HG03457 (cell line): ENCODE measurements around the gene RRAD.
"Not testable (repeated sequence)": the region's sequence is repeated elsewhere in the genome, so short reads cannot be mapped to it uniquely, and the experiment has no call there.

Experiments
- ATAC-seq: cut with Tn5 transposase; IDR thresholded peaks from one replicate; pipeline ENCODE4 v1.9.1; 2021; ENCODE audit warnings: moderate number of reproducible peaks; ENCODE audit not compliant: unreplicated experiment

Gene RRAD, protein sequence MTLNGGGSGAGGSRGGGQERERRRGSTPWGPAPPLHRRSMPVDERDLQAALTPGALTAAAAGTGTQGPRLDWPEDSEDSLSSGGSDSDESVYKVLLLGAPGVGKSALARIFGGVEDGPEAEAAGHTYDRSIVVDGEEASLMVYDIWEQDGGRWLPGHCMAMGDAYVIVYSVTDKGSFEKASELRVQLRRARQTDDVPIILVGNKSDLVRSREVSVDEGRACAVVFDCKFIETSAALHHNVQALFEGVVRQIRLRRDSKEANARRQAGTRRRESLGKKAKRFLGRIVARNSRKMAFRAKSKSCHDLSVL

DNA sequence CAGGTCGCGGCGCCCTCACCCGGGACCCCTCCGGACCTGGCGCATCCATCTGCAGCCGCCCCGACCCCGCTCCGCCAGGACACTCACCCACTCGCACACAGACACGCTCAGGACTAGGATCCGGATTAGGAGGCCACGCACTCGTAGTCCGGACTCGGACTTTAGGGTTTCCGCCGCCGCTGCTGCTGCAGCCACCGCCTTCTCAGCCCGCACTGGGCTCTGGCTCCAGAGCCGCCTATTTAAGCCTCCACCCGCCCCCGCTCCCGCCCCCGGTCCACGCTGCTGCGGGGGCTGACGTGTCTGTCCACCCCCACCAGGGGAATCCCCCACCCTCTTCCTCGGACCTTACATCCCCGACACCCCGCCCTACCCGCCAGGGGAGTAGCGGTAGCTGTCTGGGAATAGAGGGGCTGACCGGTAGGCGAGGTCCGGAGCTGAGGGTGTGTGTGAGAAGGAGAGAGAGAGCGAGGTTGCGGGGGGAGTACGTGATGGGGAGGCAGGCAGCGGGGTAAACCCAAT is at the start of gene RRAD:
RRAD (minus strand) TSS at position 214 of the 519 bp plus-strand sequence. CDS start 356 bp downstream, outside the sequence.
- no peak for ATAC-seq

DNA sequence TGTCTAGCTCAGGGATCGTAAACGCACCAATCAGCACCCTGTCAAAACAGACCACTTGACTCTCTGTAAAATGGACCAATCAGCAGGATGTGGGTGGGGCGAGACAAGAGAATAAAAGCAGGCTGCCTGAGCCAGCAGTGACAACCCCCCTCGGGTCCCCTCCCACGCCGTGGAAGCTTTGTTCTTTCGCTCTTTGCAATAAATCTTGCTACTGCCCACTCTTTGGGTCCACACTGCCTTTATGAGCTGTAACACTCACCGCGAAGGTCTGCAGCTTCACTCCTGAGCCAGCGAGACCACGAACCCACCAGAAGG is 49.6 kb upstream of the RRAD start:
- not testable (repeated sequence) for ATAC-seq

DNA sequence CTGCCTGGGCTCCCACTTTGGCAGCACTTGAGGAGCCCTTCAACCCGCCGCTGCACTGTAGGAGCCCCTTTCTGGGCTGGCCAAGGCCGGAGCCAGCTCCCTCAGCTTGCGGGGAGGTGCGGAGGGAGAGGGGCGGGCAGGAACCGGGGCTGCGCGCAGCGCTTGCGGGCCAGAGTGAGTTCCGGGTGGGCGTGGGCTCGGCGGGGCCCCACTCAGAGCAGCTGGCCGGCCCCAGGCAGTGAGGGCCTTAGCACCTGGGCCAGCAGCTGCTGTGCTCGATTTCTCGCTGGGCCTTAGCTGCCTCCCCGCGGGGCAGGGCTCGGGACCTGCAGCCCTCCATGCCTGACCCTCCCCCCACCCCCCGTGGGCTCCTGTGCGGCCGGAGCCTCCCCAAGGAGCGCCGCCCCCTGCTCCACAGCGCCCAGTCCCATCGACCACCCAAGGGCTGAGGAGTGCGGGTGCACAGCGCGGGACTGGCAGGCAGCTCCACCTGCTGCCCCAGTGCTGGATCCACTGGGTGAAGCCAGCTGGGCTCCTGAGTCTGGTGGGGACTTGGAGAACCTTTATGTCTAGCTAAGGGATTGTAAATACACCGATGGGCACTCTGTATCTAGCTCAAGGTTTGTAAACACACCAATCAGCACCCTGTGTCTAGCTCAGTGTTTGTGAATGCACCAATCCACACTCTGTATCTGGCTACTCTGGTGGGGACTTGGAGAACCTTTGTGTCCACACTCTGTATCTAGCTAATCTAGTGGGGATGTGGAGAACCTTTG is 49.0 kb upstream of the RRAD start:
- ATAC-seq: not testable (repeated sequence)

DNA sequence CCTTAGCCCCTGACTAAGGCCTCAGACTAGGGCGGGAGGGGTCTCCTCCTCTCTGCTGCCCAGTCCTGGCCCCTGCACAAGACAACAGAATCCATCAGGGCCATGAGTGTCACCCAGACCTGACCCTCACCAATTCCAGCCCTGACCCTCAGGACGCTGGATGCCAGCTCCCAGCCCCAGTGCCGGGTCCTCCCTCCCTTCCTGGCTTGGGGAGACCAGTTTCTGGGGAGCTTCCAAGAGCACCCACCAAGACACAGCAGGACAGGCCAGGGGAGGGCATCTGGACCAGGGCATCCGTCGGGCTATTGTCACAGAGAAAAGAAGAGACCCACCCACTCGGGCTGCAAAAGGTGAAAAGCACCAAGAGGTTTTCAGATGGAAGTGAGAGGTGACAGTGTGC is 48.4 kb upstream of the RRAD start:
- no peak for ATAC-seq

DNA sequence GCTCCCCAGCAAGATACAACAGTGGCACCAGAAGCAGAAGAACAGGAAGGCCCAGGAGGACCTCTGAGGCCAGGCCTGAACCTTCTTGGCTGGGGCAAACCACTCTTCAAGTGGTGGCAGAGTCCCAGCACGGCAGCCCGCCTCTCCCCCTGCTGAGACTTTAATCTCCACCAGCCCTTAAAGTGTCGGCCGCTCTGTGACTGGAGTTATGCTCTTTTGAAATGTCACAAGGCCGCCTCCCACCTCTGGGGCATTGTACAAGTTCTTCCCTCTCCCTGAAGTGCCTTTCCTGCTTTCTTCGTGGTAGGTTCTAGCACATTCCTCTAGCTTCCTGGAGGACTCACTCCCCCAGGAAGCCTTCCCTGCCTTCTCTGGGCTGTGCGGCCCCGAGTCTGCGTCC is 47.6 kb upstream of the RRAD start:
- ATAC-seq: no peak

DNA sequence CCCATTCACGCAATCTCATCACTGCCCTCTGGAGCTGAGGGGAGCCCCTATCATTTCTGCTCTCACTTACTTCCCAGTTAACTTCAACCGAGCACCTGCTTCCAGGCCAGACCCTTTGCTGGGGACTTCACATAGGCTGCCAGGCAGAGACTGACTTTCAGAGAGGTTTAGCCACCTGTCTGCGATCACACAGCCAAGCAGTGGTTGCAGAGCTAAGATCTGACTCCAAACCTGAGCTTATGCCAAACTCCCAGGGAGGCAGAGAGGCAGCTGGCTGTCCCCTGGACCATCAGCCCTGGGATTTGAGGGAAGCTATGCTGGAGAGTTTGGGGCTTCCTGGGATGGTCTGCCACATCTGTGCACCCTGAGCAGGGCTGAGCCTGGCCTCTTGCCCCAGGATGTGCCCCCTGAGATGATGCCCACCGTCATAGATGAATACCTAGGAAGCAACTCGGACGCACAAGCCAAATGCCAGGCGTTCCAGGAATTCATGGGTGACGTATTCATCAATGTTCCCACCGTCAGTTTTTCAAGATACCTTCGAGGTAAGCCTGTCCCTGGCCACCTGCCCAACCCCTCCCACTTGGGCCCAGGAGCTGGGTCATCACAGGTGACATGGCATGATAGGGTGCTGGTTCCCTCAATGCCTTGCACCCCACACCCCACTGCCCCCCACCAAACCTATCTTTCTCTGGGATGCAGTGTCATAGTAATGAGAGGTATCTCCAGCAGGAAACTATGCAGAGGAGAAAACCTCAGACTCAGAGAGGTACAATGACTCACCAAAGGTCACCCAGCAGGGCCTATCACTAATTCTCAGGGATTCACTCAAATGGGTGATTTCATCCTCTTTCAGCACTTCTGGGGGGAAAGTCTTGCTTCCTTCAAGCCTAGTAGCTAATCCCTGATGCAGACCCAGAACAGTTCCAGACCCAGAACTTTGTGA is 45.7 kb upstream of the RRAD start:
- no peak for ATAC-seq

DNA sequence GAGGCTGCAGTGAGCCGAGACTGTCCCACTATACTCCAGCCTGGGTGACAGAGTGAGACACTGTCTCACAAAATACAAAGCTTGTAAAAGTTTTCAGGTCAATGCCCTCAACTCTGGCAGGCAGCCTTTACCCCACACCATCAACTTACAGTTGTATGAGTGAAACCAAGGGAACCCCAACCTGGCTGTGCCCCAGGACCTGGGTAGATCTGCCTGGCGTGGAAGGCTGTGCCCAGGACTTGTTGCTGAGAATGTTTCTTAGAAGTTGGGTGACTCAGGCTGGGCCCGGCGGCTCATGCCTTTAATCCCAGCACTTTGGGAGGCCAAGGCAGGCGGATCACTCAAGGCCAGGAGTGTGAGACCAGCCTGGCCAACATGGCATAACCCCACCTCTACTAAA is 43.5 kb upstream of the RRAD start:
- ATAC-seq: no peak

DNA sequence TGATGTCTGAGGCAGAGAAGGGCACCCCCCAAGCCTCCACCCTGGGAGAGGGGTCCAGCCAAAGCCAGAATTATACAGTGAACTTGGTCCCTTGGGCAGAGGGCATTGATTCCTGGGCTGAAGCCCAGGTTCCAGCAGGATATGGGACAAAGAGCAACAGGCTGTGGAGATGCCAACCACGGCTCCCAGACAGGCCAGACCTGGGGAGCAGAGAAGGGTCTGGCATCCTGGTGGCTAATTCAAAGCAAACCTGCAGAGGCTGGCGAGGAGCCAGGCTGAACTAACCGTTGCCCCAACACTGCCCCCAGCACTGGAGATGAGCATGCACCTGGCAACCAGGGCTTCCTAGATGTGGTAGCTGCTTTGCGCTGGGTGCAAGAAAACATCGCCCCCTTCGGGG is 38.7 kb upstream of the RRAD start:
- no peak for ATAC-seq

DNA sequence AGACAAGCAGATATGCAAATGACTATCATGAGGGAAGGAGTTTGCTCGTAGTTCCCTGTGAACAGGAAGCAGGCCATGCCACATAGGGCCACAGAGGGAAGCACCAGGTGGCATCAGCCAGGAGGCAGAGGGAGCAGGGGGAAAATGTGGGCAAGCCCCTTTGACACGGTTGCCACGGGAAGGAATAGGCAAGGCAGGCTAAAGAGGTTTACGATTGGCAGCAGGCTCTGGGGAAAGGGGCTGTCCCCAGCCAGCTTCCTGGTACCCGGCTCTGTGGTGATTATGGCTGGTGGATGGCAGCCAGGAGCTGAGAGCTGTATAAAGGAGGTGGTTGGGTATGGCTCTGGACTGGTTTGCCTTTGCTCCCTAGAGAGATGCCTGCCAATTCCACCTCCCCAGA is 36.6 kb upstream of the RRAD start:
- ATAC-seq: no peak

DNA sequence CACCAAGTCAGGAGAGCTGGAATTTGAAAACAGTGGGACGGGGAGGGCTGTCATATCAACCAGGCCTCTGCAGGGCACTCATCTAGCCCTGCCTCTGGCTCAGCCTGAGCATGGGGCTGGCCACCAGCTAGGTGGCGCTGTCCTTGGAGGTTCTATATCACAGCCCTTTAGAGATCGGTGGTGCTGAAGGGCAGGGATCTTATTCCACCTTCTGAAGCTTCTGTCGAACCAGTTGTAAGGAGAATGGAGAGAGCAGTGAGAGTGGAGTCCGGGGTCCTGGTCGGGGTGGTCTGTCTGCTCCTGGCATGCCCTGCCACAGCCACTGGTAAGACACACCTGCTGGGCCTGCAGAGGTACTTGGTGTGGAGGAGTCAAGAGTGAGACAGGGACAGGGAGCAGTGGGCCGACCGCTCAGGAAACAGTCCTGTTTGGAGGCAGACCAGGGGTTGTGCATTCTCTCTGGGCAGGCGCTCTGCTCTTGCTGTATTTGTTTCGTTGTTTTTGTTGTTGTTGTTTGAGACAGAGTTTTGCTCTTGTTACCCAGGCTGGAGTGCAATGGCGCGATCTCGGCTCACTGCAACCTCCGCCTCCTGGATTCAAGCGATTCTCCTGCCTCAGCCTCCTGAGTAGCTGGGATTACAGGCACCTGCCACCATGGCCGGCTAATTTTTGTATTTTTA is 35.9 kb upstream of the RRAD start, which contains the start of gene CES3:
CES3 (plus strand) TSS at position 202 of the 680 bp plus-strand sequence; CDS start at position 244, 42 bp downstream.
- peak; percentile 63 for ATAC-seq

DNA sequence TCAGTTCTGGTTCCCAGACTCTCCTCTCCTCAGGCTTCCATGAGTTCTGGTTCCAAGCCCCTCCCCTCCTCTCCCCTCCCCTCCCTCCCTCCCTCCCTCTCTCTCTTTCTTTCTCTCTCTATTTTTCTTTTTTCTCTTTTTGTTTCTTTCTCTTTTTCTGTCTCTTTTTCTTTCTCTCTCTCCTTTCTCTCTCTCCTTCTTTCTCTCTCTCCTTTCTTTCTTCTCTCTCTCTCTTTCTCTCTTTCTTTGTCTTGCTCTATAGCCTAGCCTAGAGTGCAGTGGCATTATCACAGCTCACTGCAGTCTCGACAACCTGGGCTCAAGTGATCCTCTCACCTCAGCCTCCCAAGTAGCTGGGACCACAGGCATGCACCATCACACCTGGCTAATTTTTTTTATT is 34.9 kb upstream of the RRAD start:
- ATAC-seq: no peak

DNA sequence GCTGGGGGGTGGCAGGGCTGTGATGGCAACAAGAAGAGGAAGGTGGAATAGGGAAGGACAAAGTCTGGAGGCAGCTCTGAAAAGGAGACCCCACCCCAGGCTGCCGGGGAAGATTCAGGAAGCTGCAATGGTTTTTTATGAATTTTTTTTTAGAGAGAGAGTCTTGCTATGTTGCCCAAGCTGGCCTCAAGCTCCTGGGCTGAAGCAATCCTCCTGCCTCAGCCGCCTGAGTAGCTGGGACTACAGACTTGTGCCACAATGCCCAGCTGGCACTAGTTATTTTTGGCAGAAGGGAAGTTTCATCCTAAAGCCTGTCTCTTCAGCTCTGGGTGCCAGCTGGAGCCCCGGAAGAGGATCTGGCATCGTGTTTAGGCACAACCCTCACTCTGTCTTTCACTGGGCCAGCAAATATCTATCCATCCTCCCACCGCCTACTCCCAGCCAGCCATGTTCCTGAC is 34.4 kb upstream of the RRAD start:
- ATAC-seq: no peak

DNA sequence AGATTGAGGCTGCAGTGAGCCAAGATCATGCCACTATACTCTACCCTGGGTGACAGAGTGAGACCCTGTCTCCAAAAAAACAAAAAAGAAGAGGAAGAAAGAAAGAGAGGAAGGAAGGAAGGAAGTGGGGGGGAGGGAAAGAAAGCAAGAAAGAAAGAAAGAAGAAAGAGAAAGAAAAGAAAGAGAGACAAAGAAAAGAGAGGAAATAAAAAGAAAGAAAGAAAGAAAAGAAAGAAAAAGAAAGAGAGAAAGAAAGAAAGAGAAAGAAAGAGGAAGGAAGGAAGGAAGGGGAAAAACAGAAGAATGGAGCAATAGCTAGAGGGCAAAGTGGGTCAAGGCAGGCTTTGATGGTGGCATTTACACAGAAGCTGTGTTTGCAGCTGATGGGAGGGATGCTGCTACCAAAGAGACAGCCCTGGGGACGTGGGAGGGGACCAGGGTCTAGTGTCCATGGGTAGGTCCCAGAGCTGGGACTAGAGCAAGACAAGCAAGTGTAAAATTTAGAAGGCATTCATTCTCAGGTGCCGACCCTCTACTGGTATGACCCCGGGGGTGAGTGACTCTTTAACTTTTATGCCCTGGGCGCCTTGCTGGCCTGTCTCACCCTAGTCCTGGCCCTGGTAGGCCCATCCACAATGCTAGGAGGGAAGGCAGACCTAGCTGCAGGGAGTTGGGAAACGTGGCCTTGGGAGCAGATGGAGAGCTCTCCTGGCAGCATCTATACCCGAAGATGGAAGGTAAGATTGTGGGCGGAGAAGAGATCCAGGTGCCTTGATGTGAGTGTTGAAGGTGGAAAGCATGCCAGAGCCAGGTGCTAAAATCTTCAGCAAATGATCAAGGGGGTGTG is 33.7 kb upstream of the RRAD start:
- no peak for ATAC-seq

DNA sequence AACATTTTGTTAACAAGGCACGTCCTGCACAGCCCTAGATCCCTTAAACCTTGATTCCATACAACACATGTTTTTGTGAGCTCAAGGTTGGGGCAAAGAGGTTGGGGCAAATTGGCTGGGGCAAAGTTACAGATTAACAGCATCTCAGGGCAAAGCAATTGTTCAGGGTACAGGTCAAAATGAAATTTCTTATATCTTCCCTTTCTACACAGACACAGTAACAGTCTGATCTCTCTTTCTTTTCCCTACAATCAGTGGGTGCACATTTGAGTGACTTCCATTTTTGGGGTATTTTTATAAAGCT is 30.8 kb upstream of the RRAD start:
- ATAC-seq: not testable (repeated sequence)

DNA sequence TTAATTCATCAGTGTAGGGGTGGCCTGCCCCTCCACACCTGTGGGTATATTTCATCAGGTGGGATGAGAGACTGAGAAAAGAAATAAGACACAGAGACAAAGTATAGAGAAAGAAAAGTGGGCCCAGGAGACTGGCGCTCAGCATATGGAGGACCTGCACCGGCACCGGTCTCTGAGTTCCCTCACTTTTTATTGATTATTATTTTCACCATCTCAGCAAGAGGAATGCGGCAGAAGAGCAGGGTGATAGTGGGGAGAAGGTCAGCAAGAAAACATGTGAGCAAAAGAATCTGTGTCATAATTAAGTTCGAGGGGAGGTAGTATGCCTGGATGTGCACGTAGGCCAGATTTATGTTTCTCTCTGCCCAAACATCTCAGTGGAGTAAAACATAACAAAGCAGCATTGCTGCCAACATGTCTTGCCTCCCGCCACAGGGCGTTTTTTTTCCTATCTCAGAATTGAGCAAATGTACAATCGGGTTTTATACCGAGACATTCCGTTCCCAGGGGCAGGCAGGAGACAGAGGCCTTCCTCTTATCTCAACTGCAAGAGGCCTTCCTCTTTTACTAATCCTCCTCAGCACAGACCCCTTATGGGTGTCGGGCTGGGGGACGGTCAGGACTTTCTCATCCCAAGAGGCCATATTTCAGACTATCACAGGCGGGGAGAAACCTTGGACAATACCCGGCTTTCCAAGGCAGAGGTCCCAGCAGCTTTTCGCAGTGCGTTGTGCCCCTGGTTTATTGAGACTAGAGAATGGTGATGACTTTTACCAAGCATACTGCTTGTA is 30.2 kb upstream of the RRAD start:
- not testable (repeated sequence) for ATAC-seq

DNA sequence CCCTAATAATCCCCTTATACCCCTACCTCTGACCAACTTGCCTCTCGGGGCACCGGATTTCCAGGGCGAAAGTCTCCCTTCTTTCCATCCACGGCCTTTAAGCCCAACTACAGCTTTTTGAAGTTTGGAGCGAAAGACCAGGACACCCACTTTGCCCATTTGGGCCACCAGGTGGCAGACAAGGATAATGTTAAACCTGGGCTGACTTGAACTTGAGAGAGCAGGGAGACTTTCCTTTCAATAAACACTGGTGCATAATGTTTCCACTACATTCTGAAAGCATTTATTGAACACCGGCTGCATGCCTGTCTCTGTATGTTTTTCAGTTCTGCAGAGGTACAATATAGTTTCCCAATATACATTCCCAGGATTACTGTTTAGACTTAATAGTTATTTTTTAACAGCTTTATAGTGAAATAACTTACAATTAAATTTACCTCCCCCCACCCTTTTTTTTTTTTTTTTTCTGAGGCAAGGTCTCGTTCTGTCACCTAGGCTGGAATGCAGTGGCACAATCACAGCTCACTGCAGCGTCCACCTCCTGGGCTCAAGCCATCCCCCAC is 28.8 kb upstream of the RRAD start:
- ATAC-seq: no peak

DNA sequence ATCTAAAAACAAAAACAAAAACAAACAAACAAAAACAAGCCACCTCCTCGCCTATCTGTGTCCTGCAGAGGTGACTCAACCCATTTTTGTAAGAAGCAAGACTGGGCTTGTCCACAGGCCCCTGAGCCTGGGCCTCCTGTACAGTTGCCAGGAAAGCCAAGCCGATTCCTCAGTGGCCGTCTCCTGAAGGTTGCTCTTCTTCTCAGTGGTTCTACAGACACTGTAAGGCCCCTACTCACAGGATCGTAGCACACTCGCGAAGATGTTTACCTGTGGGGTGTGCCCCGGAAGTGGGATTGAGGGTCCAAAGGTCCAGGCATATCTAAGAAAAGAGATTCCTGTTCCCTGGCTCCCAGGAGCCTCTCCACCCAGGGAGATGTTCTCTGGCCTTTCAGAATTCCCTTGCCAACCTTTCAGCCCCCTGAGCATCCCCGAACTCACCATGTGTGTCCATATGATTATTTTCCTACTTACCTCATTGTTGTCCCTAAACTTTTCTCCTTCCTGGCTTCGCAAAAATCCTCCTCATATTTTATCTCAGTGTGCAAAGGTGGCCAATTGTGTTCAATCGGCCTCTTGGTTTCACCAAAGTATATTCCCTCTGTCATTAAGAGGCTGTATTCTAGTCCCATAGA is 28.2 kb upstream of the RRAD start:
- no peak for ATAC-seq

DNA sequence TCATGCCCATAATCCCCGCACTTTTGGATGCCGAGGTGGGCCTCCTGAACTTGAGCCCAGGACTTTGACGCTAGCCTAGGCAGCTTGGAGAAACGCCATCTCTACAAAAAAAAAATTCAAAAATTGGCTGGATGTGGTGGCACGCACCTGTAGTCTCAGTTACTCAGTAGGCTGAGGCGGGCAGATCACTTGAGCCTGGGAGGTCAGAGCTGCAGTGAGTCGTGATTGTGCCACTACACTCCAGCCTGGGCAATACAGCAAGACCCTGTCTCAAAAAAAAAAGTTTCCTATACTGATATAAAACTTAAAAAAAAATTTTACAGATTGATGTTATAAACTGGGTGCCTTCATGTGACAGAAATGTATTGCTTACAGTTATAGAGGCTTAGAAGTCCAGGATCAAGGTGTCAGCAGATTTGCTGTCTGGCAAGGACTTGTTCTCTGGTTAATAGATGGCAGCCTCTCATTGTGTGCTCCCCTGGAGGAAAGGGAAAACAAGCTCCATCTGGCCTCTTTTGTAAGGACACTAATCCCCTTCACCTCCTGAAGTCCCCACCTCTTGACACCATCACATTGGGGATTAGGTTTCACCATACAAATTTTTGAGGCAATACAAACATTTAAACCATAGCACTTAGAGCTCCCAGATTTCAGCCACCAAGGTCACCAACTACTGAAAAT is 27.2 kb upstream of the RRAD start:
- no peak for ATAC-seq
